Natural killer cell (primary cell): ENCODE results near the gene KRTAP5-3. TPM values are rescaled to one million over a fixed set of nuclear protein-coding genes. Genes with fewer than 3 reads are reported as not detected.
"Not testable (repeated sequence)": the region's sequence is repeated elsewhere in the genome, so short reads cannot be mapped to it uniquely, and the experiment has no call there.

Source experiments
- ATAC-seq, 3 donors: fragments of 150-1000 bp in 2 of 3; fragments of 200-7000 bp in 1 of 3; cut with Tn5 transposase; 1 replicate in 1 of 3; 2 replicates in 2 of 3; pipeline ENCODE4 v1.10.0; 2021; ENCODE audit warnings: mild to moderate bottlenecking in 2 of 3, moderate library complexity in 2 of 3
- DNase-seq, 2 donors: peaks; one replicate each; pipeline versions ENCODE4 v3.0.0 to v3.0.0-alpha.2; 2013 to 2021; ENCODE audit warnings: mixed read lengths in 1 of 2
- H3K27ac ChIP-seq: one replicate; pipeline ENCODE4 v1.5.1; 2013; ENCODE audit warnings: mild to moderate bottlenecking, low read length
- H3K27me3 ChIP-seq: one replicate; pipeline ENCODE4 v1.6.1; 2013; ENCODE audit warnings: low read length; ENCODE audit not compliant: control insufficient read depth, insufficient read depth
- H3K36me3 ChIP-seq: one replicate; pipeline ENCODE4 v1.6.1; 2013; ENCODE audit warnings: low read length; ENCODE audit not compliant: control insufficient read depth, insufficient read depth
- H3K4me1 ChIP-seq: one replicate; pipeline ENCODE4 v1.6.1; 2013; ENCODE audit warnings: low read length; ENCODE audit not compliant: control insufficient read depth, insufficient read depth
- H3K4me3 ChIP-seq: one replicate; pipeline ENCODE4 v1.5.1; 2013; ENCODE audit warnings: low read length
- H3K9me3 ChIP-seq: one replicate; pipeline ENCODE4 v1.6.1; 2013; ENCODE audit warnings: low read length; ENCODE audit not compliant: control insufficient read depth, insufficient read depth
- H3K27ac Mint-ChIP-seq, 2 donors: one replicate each; pipeline ENCODE4 v1.8.0; 2022; ENCODE audit warnings: mild to moderate bottlenecking in 2 of 2, mixed read lengths in 2 of 2, moderate library complexity in 1 of 2
- H3K27me3 Mint-ChIP-seq, 2 donors: one replicate each; pipeline ENCODE4 v1.8.0; 2022; ENCODE audit warnings: low read depth in 2 of 2, mixed read lengths in 2 of 2
- H3K36me3 Mint-ChIP-seq: one replicate; pipeline ENCODE4 v1.8.0; 2022; ENCODE audit warnings: mixed read lengths
- H3K4me1 Mint-ChIP-seq, 2 donors: one replicate each; pipeline ENCODE4 v1.8.0; 2022; ENCODE audit warnings: mixed read lengths in 2 of 2
- H3K4me3 Mint-ChIP-seq: one replicate; pipeline ENCODE4 v1.8.0; 2022; ENCODE audit warnings: mild to moderate bottlenecking, moderate library complexity, mixed read lengths
- H3K9me3 Mint-ChIP-seq, 2 donors: one replicate each; pipeline ENCODE4 v1.8.0; 2022; ENCODE audit warnings: mixed read lengths in 2 of 2
- WGBS: methylation state at CpG from one replicate; pipeline ENCODE4 v1.1.7; 2013; ENCODE audit warnings: missing lambda C conversion rate; ENCODE audit not compliant: insufficient coverage; 5-methylcytosine and 5-hydroxymethylcytosine counted together
- intact Hi-C: fragments of 100-400 bp; cut with micrococcal nuclease; formaldehyde crosslinking; loops from one replicate; pipeline ENCODE4 v1.14.2; 2022
- total RNA-seq, 4 donors: library from RNA; stranded (reverse); fragments of 120-200 nt in 1 of 4; gene quantifications; one replicate each; pipeline versions ENCODE4 v1.2.3 to v1.2.4, GENCODE V29; 2013 to 2022
- TF ChIP-seq, protein P1 (sequence below): fragments of 200-600 bp; IDR thresholded peaks from one replicate; pipeline ENCODE4 v1.8.0; 2022; ENCODE audit warnings: antibody characterized with exemption

KRTAP5-3 gene
- total RNA-seq, 3 donors from 2014 or later (not counting 1 experiment from before 2014, with no cell fraction given), result not detected

DNA sequence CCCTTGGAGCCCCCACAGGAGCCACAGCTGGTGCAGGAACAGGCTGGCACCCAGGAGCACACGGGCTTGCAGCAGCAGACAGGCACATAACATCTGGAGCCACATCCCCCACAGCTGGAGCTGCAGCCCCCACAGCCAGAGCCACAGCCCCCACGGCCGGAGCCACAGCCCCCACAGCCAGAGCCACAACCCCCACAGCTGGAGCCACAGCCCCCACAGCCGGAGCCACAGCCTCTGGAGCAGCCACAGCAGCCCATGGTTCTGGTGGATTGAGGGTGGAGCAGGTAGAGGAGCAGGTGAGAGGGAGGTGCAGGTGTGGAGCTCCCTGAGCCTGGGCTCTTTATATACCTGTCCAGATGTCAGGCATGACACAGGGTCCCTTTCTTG is 10.3 kb downstream of the KRTAP5-3 start, which contains the start of gene KRTAP5-2:
Gene KRTAP5-2, minus strand, starts transcription at position 301 of the 387 bp plus-strand sequence. Its CDS starts 44 bp downstream, at position 257.
- no peak within 1 kb of the TSS for H3K4me3 ChIP-seq
- ATAC-seq (no peak), DNase-seq (no peak)
- H3K36me3 ChIP-seq, result no peaks in the 10 kb centered on the region
- Mint-ChIP-seq H3K9me3 (no peaks in the 10 kb centered on the region), H3K4me1 (peaks cover 7 to 9% of the 10 kb centered on the region in 2 donors), H3K4me3 (no peak within 1 kb of the TSS), H3K27me3 (peaks cover 42 to 62% of the 10 kb centered on the region in 2 donors), H3K36me3 (no peaks in the 10 kb centered on the region), H3K27ac (no peak within 1 kb of the TSS)
- no peaks in the 10 kb centered on the region for H3K4me1 ChIP-seq
- no peaks in the 10 kb centered on the region for H3K27me3 ChIP-seq
- H3K9me3 ChIP-seq, result no peaks in the 10 kb centered on the region
- H3K27ac ChIP-seq, result no peak within 1 kb of the TSS
- 0% methylated on average over 1 of the region's 4 CpGs for WGBS
- TF ChIP-seq, protein P1, sequence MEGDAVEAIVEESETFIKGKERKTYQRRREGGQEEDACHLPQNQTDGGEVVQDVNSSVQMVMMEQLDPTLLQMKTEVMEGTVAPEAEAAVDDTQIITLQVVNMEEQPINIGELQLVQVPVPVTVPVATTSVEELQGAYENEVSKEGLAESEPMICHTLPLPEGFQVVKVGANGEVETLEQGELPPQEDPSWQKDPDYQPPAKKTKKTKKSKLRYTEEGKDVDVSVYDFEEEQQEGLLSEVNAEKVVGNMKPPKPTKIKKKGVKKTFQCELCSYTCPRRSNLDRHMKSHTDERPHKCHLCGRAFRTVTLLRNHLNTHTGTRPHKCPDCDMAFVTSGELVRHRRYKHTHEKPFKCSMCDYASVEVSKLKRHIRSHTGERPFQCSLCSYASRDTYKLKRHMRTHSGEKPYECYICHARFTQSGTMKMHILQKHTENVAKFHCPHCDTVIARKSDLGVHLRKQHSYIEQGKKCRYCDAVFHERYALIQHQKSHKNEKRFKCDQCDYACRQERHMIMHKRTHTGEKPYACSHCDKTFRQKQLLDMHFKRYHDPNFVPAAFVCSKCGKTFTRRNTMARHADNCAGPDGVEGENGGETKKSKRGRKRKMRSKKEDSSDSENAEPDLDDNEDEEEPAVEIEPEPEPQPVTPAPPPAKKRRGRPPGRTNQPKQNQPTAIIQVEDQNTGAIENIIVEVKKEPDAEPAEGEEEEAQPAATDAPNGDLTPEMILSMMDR, result no peak
- intact Hi-C loops, result no loop called here

DNA sequence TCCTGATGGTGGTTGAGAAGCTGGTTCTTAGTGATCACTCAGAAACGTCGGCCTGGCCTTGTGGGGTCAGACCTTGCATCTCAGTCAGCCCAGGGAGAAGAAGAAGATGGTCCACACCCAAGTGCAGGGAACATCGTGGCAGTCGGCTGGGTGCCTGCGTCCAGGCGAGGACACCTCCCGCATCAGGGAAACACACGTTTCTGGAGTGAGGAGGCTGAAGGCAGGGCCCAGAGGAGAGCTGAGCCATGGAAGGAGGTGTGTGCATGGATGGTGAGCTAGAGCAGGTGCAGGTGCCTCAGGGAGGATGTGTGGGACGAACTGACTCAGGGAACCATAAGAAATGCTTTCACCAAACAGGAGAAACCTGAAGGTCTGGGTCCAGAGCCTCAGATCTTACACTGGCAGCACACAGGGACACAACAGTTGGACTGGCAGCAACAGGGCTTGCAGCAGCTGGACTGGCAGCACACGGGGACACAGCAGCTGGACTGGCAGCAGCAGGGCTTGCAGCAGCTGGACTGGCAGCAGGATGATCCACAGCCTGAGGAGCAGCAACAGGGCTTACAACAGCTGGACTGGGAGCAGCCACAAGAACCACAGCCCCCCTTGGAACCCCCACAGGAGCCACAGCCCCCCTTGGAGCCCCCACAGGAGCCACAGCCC is 10.8 kb downstream of the KRTAP5-3 start:
- 85% methylated on average over 10 of the region's 10 CpGs for WGBS
- intact Hi-C loops, result no loop called here
- peaks cover 41 to 62% of the 10 kb centered on the region in 2 donors for H3K27me3 Mint-ChIP-seq

DNA sequence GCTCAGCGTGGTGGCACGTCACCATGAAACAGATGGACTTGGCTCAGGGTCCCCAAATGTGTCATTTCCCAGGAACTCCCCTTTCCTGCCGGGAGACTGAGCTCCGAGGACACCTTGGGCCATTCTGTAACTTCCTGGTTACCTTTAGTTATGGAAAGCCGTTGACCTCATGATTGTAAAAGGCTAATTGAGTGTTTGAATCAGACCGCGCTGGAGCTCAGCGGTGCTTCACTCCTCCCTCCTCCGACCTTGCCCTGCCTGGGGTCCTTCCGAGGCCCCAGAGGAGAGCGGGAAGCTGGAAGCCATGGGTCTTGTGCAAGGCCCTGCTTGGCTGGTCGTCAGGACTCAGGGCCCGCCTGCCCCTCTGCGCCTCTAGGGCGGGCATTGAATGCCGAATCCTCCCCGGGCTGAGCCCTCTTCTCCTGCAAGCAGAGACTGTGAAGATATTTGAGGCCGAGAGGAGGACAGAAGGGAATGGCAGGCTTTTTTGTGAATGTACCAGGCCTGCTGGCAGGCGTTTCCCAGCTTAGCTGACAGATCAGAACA is 11.6 kb downstream of the KRTAP5-3 start:
- H3K4me3 ChIP-seq, H3K9me3 ChIP-seq, H3K4me3 Mint-ChIP-seq, H3K4me1 ChIP-seq, intact Hi-C loops, ATAC-seq, H3K4me1 Mint-ChIP-seq, H3K9me3 Mint-ChIP-seq, H3K36me3 Mint-ChIP-seq, H3K27me3 ChIP-seq, H3K27ac Mint-ChIP-seq, H3K36me3 ChIP-seq, H3K27ac ChIP-seq, DNase-seq: not testable (repeated sequence)
- 73% methylated on average over 19 of the region's 19 CpGs for WGBS
- peaks cover 37 to 55% of the 10 kb centered on the region in 2 donors for H3K27me3 Mint-ChIP-seq

More for the DNA sequence above, 10.8 kb downstream of the KRTAP5-3 start:
- H3K36me3 Mint-ChIP-seq, result no peaks in the 10 kb centered on the region
- Histone ChIP-seq H3K4me3 (no peak overlapping the region), H3K36me3 (no peaks in the 10 kb centered on the region), H3K4me1 (no peaks in the 10 kb centered on the region), H3K27ac (no peak overlapping the region), H3K27me3 (no peaks in the 10 kb centered on the region), H3K9me3 (no peaks in the 10 kb centered on the region)
- H3K27ac Mint-ChIP-seq, result no peak overlapping the region
- ATAC-seq (no peak), DNase-seq (no peak)
- no peak overlapping the region for H3K4me3 Mint-ChIP-seq
- H3K9me3 Mint-ChIP-seq, result no peaks in the 10 kb centered on the region
- TF ChIP-seq, protein P1, result no peak
- peaks cover 7 to 9% of the 10 kb centered on the region in 2 donors for H3K4me1 Mint-ChIP-seq

DNA sequence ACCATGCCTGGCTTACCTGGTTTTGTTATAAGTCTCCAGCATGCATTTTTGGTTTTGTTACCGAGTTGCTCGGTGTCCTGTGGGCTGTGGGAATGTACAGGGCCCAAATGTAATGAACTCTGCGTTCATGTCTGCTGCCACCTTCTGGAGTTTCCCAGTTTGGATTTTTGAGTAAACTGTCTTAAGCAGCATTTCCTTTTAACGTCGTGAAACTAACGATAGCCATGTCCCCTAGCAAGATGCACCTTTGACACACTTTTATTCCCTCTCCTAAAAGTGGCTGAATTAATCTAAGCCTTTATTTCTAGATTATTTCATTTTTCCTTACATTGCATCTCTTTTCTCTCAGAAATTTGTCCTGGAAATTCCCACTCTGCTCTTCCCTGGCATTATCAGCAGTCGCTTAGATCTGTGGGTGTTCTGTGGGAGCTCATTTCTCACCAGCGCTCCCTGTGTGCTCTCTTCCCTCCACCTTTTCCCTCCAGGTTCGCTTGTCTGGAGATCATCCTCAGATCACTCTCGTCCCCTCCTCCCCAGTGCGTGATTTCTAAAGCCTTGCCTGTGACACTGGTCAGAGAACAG is 12.2 kb downstream of the KRTAP5-3 start:
- intact Hi-C loops, H3K27ac Mint-ChIP-seq, H3K4me3 ChIP-seq, H3K4me3 Mint-ChIP-seq, DNase-seq, ATAC-seq, H3K27ac ChIP-seq, H3K4me1 ChIP-seq, H3K36me3 ChIP-seq, H3K9me3 ChIP-seq, H3K27me3 ChIP-seq, H3K9me3 Mint-ChIP-seq, H3K36me3 Mint-ChIP-seq, H3K4me1 Mint-ChIP-seq: not testable (repeated sequence)
- WGBS, result 68% methylated on average over 11 of the region's 11 CpGs
- peaks cover 37 to 55% of the 10 kb centered on the region in 2 donors for H3K27me3 Mint-ChIP-seq
